ENCODE results near the gene HINFP. TPM values are rescaled to one million over a fixed set of nuclear protein-coding genes. Genes with fewer than 3 reads are reported as not detected.
"Not testable (repeated sequence)": the region's sequence is repeated elsewhere in the genome, so short reads cannot be mapped to it uniquely, and the experiment has no call there.

HINFP gene
- polyA plus RNA-seq, 3 donors: 9.1 to 15.4 (median 9.7) TPM

GRCh38 chr11:119113716-119114115 is 7.7 kb upstream of the HINFP start:
- WGBS, 3 donors: 91 to 94% (median 94%) methylated on average over 9 of the region's 9 CpGs

GRCh38 chr11:119114351-119114750 is 7.0 kb upstream of the HINFP start:
- WGBS, 3 donors: 78 to 95% (median 83%) methylated on average over 5 of the region's 5 CpGs
- H3K27ac ChIP-seq (ENCODE audit: low read depth, low read length): no peak overlapping the region

More at GRCh38 chr11:119113716-119114115, 7.7 kb upstream of the HINFP start:
- H3K27ac ChIP-seq (ENCODE audit: low read depth, low read length): no peak overlapping the region

GRCh38 chr11:119115484-119116234 is 5.7 kb upstream of the HINFP start:
- no peak overlapping the region for H3K27ac ChIP-seq (ENCODE audit: low read depth, low read length)
- WGBS, 3 donors: 49 to 73% (median 50%) methylated on average over 24 of the region's 24 CpGs

GRCh38 chr11:119116235-119116594 is 5.2 kb upstream of the HINFP start:
- no peak overlapping the region for H3K27ac ChIP-seq (ENCODE audit: low read depth, low read length)
- WGBS, 3 donors: 89 to 94% (median 93%) methylated on average over 10 of the region's 10 CpGs

- 74 to 84% (median 83%) methylated on average over 5 of the region's 5 CpGs for WGBS, 3 donors
- H3K27ac ChIP-seq (ENCODE audit: low read depth, low read length): no peak overlapping the region
Measured at GRCh38 chr11:119116601-119117000, 4.8 kb upstream of the HINFP start.

GRCh38 chr11:119117004-119117706 is 4.2 kb upstream of the HINFP start:
- WGBS, 3 donors: 89 to 94% (median 89%) methylated on average over 3 of the region's 3 CpGs
- no peak overlapping the region for H3K27ac ChIP-seq (ENCODE audit: low read depth, low read length)

- H3K27ac ChIP-seq (ENCODE audit: low read depth, low read length): no peak overlapping the region
- WGBS, 3 donors: 93 to 97% (median 95%) methylated on average over 5 of the region's 5 CpGs
Measured at GRCh38 chr11:119118227-119118626, 3.2 kb upstream of the HINFP start.

- WGBS, 3 donors: 89 to 93% (median 92%) methylated on average over 1 of the region's 1 CpG
- no peak overlapping the region for H3K27ac ChIP-seq (ENCODE audit: low read depth, low read length)
Measured at GRCh38 chr11:119118946-119119345, 2.4 kb upstream of the HINFP start.

- 14 to 28% (median 26%) methylated on average over 5 of the region's 5 CpGs for WGBS, 3 donors
- no peak overlapping the region for H3K27ac ChIP-seq (ENCODE audit: low read depth, low read length)
Measured at GRCh38 chr11:119120639-119121007, 757 bp upstream of the HINFP start.

GRCh38 chr11:119121811-119122124 is 388 bp downstream of the HINFP start:
- 0 to 1% (median 0%) methylated on average over 20 of the region's 20 CpGs for WGBS, 3 donors
- peak overlapping the region; percentile 13 for H3K27ac ChIP-seq (ENCODE audit: low read depth, low read length)

- 65 to 94% (median 86%) methylated on average over 6 of the region's 6 CpGs for WGBS, 3 donors
Measured at GRCh38 chr11:119125821-119126220, 4.4 kb downstream of the HINFP start.

GRCh38 chr11:119126675-119127268 is 5.4 kb downstream of the HINFP start:
- WGBS, 3 donors: 35 to 63% (median 57%) methylated on average over 5 of the region's 5 CpGs
- H3K27ac ChIP-seq (ENCODE audit: low read depth, low read length): no peak overlapping the region

More at GRCh38 chr11:119125821-119126220, 4.4 kb downstream of the HINFP start:
- H3K27ac ChIP-seq (ENCODE audit: low read depth, low read length): no peak overlapping the region

- no peak overlapping the region for H3K27ac ChIP-seq (ENCODE audit: low read depth, low read length)
- 56 to 73% (median 60%) methylated on average over 3 of the region's 3 CpGs for WGBS, 3 donors
Measured at GRCh38 chr11:119130662-119131061, 9.3 kb downstream of the HINFP start.

- WGBS, 3 donors: 47 to 70% (median 64%) methylated on average over 4 of the region's 4 CpGs
- H3K27ac ChIP-seq (ENCODE audit: low read depth, low read length): no peak overlapping the region
Measured at GRCh38 chr11:119134389-119134978, 13.1 kb downstream of the HINFP start.

GRCh38 chr11:119139276-119139675 is 17.9 kb downstream of the HINFP start:
- WGBS, 3 donors: 81 to 92% (median 92%) methylated on average over 10 of the region's 10 CpGs
- not testable (repeated sequence) for H3K27ac ChIP-seq (ENCODE audit: low read depth, low read length)

GRCh38 chr11:119144825-119145486 is 23.6 kb downstream of the HINFP start:
- no peak overlapping the region for H3K27ac ChIP-seq (ENCODE audit: low read depth, low read length)
- WGBS, 3 donors: 6 to 16% (median 14%) methylated on average over 6 to 7 of the region's 7 CpGs

GRCh38 chr11:119145551-119145950 is 24.2 kb downstream of the HINFP start:
- 50 to 57% (median 54%) methylated on average over 3 of the region's 3 CpGs for WGBS, 3 donors
- no peak overlapping the region for H3K27ac ChIP-seq (ENCODE audit: low read depth, low read length)

- no peak overlapping the region for H3K27ac ChIP-seq (ENCODE audit: low read depth, low read length)
- 61 to 64% (median 64%) methylated on average over 6 of the region's 6 CpGs for WGBS, 3 donors
Measured at GRCh38 chr11:119147604-119148333, 26.4 kb downstream of the HINFP start.
